ACC112 (cell line): ENCODE data around the gene PSEN1.
A peak's percentile ranks its signal among the peaks of the same experiment; 100 is the strongest.

Source experiments
- H2AFZ ChIP-seq: fragments of 200-600 bp; sonication (generic); one replicate; pipeline ENCODE4 v1.6.0; 2017; ENCODE audit warnings: antibody characterized with exemption, low read length; ENCODE audit not compliant: unreplicated experiment
- H3K27ac ChIP-seq: fragments of 200-600 bp; sonication (generic); 2 replicates; pipeline ENCODE4 v1.5.1; 2014; ENCODE audit warnings: low read depth, mild to moderate bottlenecking, antibody characterized with exemption, low read length, moderate library complexity
- H3K27me3 ChIP-seq: fragments of 200-600 bp; sonication (generic); 2 replicates; pipeline ENCODE4 v1.6.1; 2014; ENCODE audit warnings: mild to moderate bottlenecking, antibody characterized with exemption, low read length, moderate library complexity, mixed read lengths; ENCODE audit not compliant: insufficient read depth
- H3K36me3 ChIP-seq: fragments of 200-600 bp; sonication (generic); 2 replicates; pipeline ENCODE4 v1.6.1; 2016; ENCODE audit warnings: mild to moderate bottlenecking, antibody characterized with exemption, low read length, moderate library complexity, mixed read lengths; ENCODE audit not compliant: insufficient read depth
- H3K4me1 ChIP-seq: fragments of 200-600 bp; sonication (generic); one replicate; pipeline ENCODE4 v1.6.1; 2016; ENCODE audit warnings: low read length, mixed read lengths; ENCODE audit not compliant: insufficient read depth, unreplicated experiment, control insufficient read depth
- H3K4me3 ChIP-seq: fragments of 200-600 bp; sonication (generic); 2 replicates; pipeline ENCODE4 v1.5.1; 2014; ENCODE audit warnings: mild to moderate bottlenecking, low read depth, low read length
- H3K79me2 ChIP-seq: fragments of 200-600 bp; sonication (generic); one replicate; pipeline ENCODE4 v1.6.0; 2016; ENCODE audit warnings: low read length; ENCODE audit not compliant: control insufficient read depth, unreplicated experiment, insufficient read depth

Gene PSEN1

DNA sequence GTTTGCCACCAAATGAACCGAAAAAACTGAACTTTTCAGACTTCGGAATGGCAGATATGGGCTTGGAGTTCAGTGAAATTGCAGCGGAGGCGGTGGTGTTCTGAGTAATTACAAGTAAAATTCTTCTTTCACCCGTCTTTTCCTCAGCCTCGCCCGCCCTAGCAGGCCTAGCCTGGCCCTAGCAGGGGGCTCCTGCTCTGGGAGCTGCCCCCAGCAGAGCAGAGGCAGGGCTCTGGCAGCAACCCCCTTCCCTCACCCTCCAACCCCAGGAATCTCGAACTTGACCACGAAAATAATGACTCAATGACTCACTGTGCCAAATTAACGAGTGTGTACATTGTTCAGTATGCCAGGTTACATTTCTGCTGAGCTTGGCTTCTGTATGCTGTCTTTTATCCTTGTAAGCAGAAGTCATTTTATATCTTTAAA is 102.1 kb downstream of the PSEN1 start:
- peak overlapping the region; percentile 48 for H2AFZ ChIP-seq
- H3K4me1 ChIP-seq, result peaks cover 31% of the 10 kb centered on the region
- H3K4me3 ChIP-seq, result peak overlapping the region; percentile 77
- no peak overlapping the region for H3K27ac ChIP-seq
- H3K27me3 ChIP-seq, result peaks cover 29% of the 10 kb centered on the region
- H3K79me2 ChIP-seq, result no peaks in the 10 kb centered on the region
- H3K36me3 ChIP-seq, result no peaks in the 10 kb centered on the region

DNA sequence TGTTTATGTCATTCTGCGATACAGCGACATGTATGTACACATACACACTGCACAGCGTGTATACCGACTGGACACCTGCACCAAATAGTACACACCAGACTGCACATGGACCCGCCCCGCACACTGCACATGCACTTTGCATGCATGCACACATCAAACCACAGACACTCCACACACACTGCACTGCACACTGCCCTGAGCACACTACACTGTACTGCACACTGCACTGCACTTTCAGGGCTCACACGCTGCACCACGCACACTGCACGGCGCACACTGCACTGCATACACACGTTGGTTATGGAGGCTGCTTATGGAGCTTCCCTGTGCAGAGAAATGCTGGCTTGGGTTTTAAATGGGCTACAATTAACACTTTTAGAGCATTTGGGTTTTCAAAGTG is 102.6 kb downstream of the PSEN1 start:
- no peak overlapping the region for H2AFZ ChIP-seq
- peaks cover 31% of the 10 kb centered on the region for H3K4me1 ChIP-seq
- H3K36me3 ChIP-seq, result no peaks in the 10 kb centered on the region
- H3K79me2 ChIP-seq, result no peaks in the 10 kb centered on the region
- H3K27me3 ChIP-seq, result peaks cover 24% of the 10 kb centered on the region
- H3K4me3 ChIP-seq, result peak overlapping the region; percentile 77
- no peak overlapping the region for H3K27ac ChIP-seq

DNA sequence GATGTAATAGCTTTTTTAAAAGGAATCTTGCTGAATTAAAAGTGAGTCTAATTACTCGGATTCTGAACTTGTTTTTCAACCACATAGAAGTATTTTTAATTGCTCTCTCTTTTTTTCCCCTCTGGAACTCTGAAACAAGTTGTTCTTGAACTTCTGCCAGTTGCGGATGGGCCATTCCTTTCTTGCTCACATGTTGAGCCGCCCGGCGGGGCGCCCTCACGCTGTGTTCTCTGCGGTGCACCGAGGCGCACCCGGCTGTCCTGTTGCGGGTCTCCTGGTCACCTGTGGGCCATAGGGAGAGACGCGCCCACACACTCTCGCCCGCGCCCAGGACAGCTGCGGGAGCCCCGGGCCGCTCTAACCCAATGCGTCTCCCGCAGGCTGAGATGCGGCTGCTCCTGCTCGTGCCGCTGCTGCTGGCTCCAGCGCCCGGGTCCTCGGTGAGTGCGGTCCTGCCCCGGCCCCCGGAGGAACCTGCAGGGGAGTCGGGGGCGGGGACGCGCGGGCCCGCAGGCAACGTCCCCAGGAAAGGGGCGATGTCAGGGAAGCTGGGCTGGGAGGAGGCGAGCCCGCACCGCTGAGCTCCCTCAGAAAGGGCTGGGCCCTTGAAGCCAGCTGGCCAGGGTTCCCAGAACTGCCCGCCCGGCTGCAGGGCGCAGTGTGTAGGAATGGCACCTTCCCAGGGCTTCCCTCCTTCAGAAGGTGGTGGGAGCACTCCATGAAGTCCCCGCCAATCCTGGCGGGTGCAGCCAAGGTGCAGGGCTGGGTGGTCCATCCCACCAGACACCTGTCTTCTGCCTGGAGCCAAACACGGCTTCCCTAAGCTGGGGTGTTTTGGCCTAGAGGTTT is 103.3 kb downstream of the PSEN1 start:
- Histone ChIP-seq H3K79me2 (no peaks in the 10 kb centered on the region), H3K4me3 (peak overlapping the region; percentile 77), H3K4me1 (peaks cover 31% of the 10 kb centered on the region), H3K27me3 (peaks cover 17% of the 10 kb centered on the region), H2AFZ (no peak overlapping the region), H3K36me3 (no peaks in the 10 kb centered on the region), H3K27ac (no peak overlapping the region)

DNA sequence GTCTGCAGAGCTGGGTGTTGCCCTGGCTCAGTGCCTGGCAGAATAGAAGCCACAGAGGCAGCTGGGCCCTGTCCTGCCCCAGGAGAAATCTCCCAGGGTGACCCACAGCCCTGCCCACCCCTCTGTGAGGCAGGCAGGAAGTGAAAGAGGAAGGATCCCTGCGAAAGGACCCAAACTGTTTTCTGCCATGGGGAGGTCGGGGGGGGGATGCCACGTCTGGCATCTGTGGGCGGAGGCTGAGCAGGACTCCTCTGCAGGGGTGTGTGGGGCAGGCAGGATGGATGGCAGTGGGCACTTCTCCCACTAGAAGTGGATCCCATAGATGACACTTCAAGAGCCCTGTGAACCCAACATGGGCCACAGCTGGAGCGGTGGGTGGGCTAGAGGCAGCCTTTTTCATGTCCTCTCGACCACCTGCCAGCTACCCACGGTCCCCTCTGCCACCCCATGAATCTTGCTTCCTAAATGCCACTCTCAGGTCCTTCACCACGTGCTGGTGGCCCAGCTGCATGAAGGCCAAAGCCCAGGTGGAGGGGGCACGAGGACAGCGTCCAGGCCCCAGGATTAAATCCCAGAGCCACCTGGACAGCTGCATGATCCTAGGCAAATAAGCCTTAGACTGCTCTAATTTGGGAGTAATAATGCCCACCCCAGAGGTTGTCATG is 104.6 kb downstream of the PSEN1 start:
- no peaks in the 10 kb centered on the region for H3K79me2 ChIP-seq
- no peak overlapping the region for H3K4me3 ChIP-seq
- no peak overlapping the region for H3K27ac ChIP-seq
- H3K27me3 ChIP-seq, result peaks cover 11% of the 10 kb centered on the region
- H3K4me1 ChIP-seq, result peaks cover 24% of the 10 kb centered on the region
- no peaks in the 10 kb centered on the region for H3K36me3 ChIP-seq
- H2AFZ ChIP-seq, result no peak overlapping the region

DNA sequence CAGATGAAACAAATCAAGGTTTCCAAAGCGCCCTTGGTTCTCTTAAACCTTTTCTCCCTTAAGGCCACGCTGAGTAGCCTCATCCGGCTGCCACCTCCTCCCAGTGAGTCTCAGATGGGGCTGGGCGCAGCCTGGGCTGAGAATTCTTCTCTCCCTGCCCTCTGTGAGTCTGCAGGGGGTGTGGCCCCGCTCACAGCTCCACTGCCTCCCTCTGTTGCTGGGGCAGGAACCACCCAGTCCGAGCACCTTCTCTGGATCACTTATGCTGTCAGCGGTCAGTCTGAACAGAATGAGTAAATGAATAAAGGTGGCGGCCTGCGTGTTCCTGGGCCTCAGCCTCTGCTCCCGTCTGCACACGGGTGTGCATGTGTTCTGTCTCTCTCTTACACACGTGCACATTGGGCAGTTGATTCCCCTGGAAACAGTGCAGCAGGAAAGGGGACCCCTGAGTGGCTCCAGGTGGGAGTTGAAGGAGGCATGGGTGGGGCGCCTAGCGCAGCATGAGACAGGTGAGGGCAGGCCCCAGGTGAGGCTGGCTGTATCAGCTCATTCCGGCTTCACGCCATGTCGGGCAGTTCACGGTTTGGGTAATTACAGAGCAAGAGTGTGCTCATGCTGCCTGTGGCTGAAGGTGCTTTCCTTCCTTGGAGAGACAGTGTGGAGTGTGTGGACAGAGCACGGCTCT is 105.3 kb downstream of the PSEN1 start:
- H3K4me1 ChIP-seq, result peaks cover 24% of the 10 kb centered on the region
- no peaks in the 10 kb centered on the region for H3K36me3 ChIP-seq
- H3K4me3 ChIP-seq, result no peak overlapping the region
- no peaks in the 10 kb centered on the region for H3K79me2 ChIP-seq
- peaks cover 11% of the 10 kb centered on the region; the same call in 1 of the 2 replicates for H3K27me3 ChIP-seq
- no peak overlapping the region for H2AFZ ChIP-seq
- no peak overlapping the region for H3K27ac ChIP-seq

DNA sequence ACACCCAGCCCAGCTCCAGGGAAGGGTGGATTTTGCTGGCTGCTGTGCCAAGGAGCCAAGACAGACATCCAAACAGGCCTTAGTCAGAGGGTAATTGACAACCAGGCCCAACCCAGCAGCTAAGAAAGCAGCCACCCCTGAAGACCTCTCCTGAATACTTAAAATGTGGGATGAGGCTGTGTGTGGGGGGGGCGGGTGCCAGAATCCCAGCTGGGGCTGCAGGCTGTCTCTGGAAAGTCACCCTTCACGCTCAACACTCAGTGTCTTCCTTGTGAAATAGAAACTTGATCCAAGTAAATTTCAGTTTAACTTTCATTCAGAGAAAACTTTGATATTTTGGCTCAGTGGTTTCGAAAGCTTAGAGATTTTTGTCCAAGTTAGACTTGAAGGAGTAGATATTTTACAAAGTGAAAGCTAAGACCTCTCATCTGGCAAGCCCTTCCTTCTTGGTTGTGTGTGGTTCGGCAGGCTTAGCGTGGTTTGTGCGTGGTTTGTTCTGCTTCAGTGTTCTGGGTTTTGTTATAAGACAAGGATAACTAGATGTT is 106.1 kb downstream of the PSEN1 start:
- H3K27ac ChIP-seq, result no peak overlapping the region
- H2AFZ ChIP-seq, result no peak overlapping the region
- H3K4me3 ChIP-seq, result peak overlapping the region; percentile 19
- H3K79me2 ChIP-seq, result no peaks in the 10 kb centered on the region
- no peaks in the 10 kb centered on the region for H3K36me3 ChIP-seq
- peaks cover 4% of the 10 kb centered on the region; the same call in 1 of the 2 replicates for H3K27me3 ChIP-seq
- peaks cover 20% of the 10 kb centered on the region for H3K4me1 ChIP-seq

DNA sequence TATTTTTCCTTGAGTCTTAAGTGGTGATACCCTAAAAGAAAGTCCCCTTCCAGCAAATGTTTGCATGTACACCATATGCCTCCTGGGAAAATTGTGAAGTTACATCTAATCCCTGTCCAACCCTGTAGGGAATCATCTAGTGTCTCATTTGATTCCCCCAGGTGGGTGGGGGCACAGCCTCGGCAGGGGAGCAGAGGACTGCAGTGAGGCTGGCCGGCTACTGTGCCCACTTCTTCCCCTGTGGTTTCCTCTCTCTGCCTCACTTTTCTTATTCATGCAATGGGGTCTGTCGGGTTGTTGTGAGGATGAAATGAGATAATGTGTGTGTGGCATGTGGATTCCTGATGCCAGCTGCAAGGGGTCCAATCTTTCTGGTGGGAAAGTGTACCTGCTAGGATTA is 107.0 kb downstream of the PSEN1 start:
- Histone ChIP-seq H3K79me2 (no peaks in the 10 kb centered on the region), H3K4me1 (peaks cover 20% of the 10 kb centered on the region)

DNA sequence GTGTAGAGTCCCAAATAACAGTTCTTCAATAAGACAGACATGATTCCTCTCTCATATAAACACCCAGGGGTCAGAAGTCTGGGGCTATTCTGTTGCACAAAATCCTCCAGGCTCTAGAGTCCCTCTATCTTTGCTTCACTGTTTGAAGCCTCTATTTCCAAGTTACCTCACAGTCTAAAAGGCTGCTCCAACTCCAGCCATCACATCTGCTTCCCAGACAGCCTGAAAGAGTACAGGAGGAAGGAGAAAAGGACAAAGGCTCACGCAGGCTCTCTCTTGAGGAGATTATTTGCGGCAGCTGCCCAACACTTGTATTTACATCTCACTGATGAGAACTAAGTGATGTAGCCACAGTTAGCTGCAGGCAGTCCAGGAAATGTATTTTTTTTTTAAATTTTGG is 107.4 kb downstream of the PSEN1 start:
- Histone ChIP-seq H3K79me2 (no peaks in the 10 kb centered on the region), H3K27me3 (no peaks in the 10 kb centered on the region), H3K4me1 (peaks cover 20% of the 10 kb centered on the region)

More for the DNA sequence above, 107.0 kb downstream of the PSEN1 start:
- no peak overlapping the region for H3K27ac ChIP-seq
- no peak overlapping the region for H2AFZ ChIP-seq
- H3K27me3 ChIP-seq, result no peaks in the 10 kb centered on the region
- no peaks in the 10 kb centered on the region for H3K36me3 ChIP-seq
- no peak overlapping the region for H3K4me3 ChIP-seq

DNA sequence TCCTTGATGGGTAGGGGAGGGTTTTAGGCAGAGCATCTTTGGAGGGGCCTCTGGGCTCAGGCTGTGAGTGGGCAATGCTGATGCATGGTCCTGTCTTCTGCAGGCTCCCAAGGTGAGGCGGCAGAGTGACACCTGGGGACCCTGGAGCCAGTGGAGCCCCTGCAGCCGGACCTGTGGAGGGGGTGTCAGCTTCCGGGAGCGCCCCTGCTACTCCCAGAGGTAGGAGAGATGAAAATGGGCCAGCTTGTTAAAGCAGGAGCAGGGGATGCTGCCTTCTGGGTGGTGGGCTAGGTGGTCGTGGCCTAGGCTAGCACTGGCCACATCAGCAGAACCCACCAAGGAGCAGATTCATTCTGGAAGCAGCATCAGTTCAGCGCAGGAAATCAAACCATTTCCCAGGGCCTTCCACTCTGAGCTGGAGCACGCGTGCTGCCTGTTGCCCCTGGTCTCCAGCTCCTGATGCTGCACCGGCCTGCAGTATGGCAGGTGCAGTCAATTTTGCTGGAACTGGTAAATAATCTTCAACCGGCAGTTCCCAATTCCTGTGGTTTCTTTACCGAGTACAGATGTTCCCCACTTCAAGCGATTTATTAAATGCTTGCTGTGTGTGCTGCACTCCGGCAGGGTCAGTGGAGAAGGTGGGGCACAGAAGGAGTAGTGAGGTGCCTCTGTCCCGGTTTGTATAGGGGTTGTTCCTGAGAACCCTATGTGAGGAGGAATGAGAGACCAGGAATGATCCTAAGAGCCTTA is 108.4 kb downstream of the PSEN1 start:
- no peak overlapping the region for H3K27ac ChIP-seq
- H3K27me3 ChIP-seq, result no peaks in the 10 kb centered on the region
- H2AFZ ChIP-seq, result no peak overlapping the region
- peaks cover 14% of the 10 kb centered on the region for H3K4me1 ChIP-seq
- no peaks in the 10 kb centered on the region for H3K36me3 ChIP-seq
- H3K79me2 ChIP-seq, result no peaks in the 10 kb centered on the region
- H3K4me3 ChIP-seq, result no peak overlapping the region

More for the DNA sequence above, 107.4 kb downstream of the PSEN1 start:
- H3K4me3 ChIP-seq, result no peak overlapping the region
- H3K36me3 ChIP-seq, result no peaks in the 10 kb centered on the region
- no peak overlapping the region for H3K27ac ChIP-seq
- no peak overlapping the region for H2AFZ ChIP-seq
